Measurements from ENCODE around the gene CRB3.

DNA sequence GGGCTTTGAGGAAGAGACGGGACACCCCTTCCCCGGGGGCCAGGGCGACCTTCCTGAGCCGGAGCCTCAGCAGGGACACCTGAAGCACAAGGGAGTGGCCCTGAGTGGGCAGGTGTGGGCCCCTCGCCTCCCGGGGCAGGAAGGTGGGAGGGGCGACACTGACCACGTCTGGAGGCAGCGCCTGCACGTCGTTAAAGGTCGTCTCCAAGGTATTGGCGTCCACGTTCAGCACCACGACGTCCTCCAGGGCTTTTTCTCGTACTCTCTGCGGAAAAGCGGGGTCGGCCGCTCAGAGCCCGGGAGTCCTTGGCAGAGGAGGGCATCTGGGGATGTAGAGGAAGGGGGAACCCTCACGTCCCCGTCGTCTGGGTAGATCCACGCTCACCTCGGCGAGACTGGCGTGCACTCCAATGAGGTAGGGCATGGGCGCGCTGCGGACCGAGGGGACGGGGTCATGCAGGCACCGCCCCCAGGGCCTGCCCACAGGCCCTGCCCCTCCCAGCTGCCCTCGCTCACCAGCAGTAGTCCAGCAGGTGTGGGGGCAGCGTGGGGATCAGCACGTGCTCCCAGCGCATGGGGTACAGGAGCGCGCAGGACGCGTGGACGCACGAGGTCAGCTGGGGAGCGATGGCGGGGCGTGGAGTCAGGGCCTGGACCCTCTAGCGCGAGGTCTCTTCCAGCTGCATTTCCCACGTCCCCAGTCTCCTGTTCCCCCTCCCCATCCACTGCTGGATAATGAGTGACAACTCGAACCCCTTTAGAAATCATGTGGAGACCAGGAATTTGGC, 11.4 kb downstream of the CRB3 start:
- TF ChIP-seq, protein P1, sequence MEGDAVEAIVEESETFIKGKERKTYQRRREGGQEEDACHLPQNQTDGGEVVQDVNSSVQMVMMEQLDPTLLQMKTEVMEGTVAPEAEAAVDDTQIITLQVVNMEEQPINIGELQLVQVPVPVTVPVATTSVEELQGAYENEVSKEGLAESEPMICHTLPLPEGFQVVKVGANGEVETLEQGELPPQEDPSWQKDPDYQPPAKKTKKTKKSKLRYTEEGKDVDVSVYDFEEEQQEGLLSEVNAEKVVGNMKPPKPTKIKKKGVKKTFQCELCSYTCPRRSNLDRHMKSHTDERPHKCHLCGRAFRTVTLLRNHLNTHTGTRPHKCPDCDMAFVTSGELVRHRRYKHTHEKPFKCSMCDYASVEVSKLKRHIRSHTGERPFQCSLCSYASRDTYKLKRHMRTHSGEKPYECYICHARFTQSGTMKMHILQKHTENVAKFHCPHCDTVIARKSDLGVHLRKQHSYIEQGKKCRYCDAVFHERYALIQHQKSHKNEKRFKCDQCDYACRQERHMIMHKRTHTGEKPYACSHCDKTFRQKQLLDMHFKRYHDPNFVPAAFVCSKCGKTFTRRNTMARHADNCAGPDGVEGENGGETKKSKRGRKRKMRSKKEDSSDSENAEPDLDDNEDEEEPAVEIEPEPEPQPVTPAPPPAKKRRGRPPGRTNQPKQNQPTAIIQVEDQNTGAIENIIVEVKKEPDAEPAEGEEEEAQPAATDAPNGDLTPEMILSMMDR (IDR thresholded peaks at IDR 0.05), result no peak
- TF ChIP-seq POLR2A (IDR thresholded peaks at IDR 0.05), result no peak
